HG02678 (cell line): ENCODE measurements around the gene AHRR.

ENCODE experiments used
- ATAC-seq: cut with Tn5 transposase; IDR thresholded peaks from one replicate; pipeline ENCODE4 v1.9.1; 2021; ENCODE audit warnings: mild to moderate bottlenecking, moderate library complexity; ENCODE audit not compliant: unreplicated experiment

AHRR gene

GRCh38 chr5:344668-345067 lies 23.2 kb downstream of the AHRR start:
- ATAC-seq = no peak

- ATAC-seq = no peak
Observed at GRCh38 chr5:345404-346195, 24.1 kb downstream of the AHRR start.

- ATAC-seq = no peak
Observed at GRCh38 chr5:346229-346935, 24.9 kb downstream of the AHRR start.

GRCh38 chr5:347712-348284 lies 26.3 kb downstream of the AHRR start:
- no peak for ATAC-seq

- no peak for ATAC-seq
Observed at GRCh38 chr5:348726-349125, 27.2 kb downstream of the AHRR start.

GRCh38 chr5:350355-350754 lies 28.8 kb downstream of the AHRR start:
- no peak for ATAC-seq

GRCh38 chr5:351084-351920 lies 29.8 kb downstream of the AHRR start:
- no peak for ATAC-seq

GRCh38 chr5:351921-352245 lies 30.4 kb downstream of the AHRR start:
- ATAC-seq = no peak

- ATAC-seq = no peak
Observed at GRCh38 chr5:352639-353611, 31.4 kb downstream of the AHRR start.

- no peak for ATAC-seq
Observed at GRCh38 chr5:353612-354580, 32.4 kb downstream of the AHRR start.

GRCh38 chr5:354581-355378 lies 33.3 kb downstream of the AHRR start:
- no peak for ATAC-seq

- ATAC-seq = no peak
Observed at GRCh38 chr5:355379-355935, 33.9 kb downstream of the AHRR start.

GRCh38 chr5:355958-356357 lies 34.4 kb downstream of the AHRR start:
- ATAC-seq = no peak

GRCh38 chr5:359301-359897 lies 37.9 kb downstream of the AHRR start:
- no peak for ATAC-seq

- ATAC-seq = no peak
Observed at GRCh38 chr5:360257-361027, 38.9 kb downstream of the AHRR start.

GRCh38 chr5:362189-362588 lies 40.7 kb downstream of the AHRR start:
- no peak for ATAC-seq
